UCSD-AML1 (cell line): ENCODE data around the gene ALK.

ENCODE experiments used
- DNase-seq: peaks from one replicate; lab custom pipeline; 2025; ENCODE audit not compliant: unreplicated experiment; lab: John Stamatoyannopoulos, UW

ALK gene

GRCh38 chr2:29910465-29910864 is 10.9 kb downstream of the ALK start:
- no peak for DNase-seq

GRCh38 chr2:29902356-29902755 is 19.0 kb downstream of the ALK start:
- no peak for DNase-seq

GRCh38 chr2:29900971-29901633 is 20.3 kb downstream of the ALK start:
- DNase-seq, result no peak

GRCh38 chr2:29898999-29899398 is 22.4 kb downstream of the ALK start:
- no peak for DNase-seq

- DNase-seq, result no peak
These were observed 26.4 kb downstream of the ALK start for GRCh38 chr2:29894822-29895614.

GRCh38 chr2:29892585-29893259 is 28.7 kb downstream of the ALK start:
- DNase-seq, result no peak

GRCh38 chr2:29881089-29881730 is 40.2 kb downstream of the ALK start:
- no peak for DNase-seq

GRCh38 chr2:29880084-29880483 is 41.3 kb downstream of the ALK start:
- no peak for DNase-seq

- no peak for DNase-seq
These were observed 41.9 kb downstream of the ALK start for GRCh38 chr2:29879456-29879855.

GRCh38 chr2:29878898-29879297 is 42.5 kb downstream of the ALK start:
- DNase-seq, result no peak

GRCh38 chr2:29876374-29876773 is 45.0 kb downstream of the ALK start:
- no peak for DNase-seq

GRCh38 chr2:29874745-29875144 is 46.6 kb downstream of the ALK start:
- no peak for DNase-seq

- no peak for DNase-seq
These were observed 48.5 kb downstream of the ALK start for GRCh38 chr2:29872870-29873269.

GRCh38 chr2:29871541-29871940 is 49.8 kb downstream of the ALK start:
- no peak for DNase-seq

- no peak for DNase-seq
These were observed 55.9 kb downstream of the ALK start for GRCh38 chr2:29865512-29865911.

GRCh38 chr2:29864988-29865387 is 56.4 kb downstream of the ALK start:
- no peak for DNase-seq

- no peak for DNase-seq
These were observed 65.3 kb downstream of the ALK start for GRCh38 chr2:29855924-29856639.

GRCh38 chr2:29850794-29851193 is 70.6 kb downstream of the ALK start:
- no peak for DNase-seq

- DNase-seq, result no peak
These were observed 72.6 kb downstream of the ALK start for GRCh38 chr2:29848566-29849310.

GRCh38 chr2:29847886-29848285 is 73.5 kb downstream of the ALK start:
- no peak for DNase-seq
